ENCODE results near the gene IKBKE.
A peak's percentile ranks its signal among the peaks of the same experiment; 100 is the strongest.

The IKBKE gene

DNA sequence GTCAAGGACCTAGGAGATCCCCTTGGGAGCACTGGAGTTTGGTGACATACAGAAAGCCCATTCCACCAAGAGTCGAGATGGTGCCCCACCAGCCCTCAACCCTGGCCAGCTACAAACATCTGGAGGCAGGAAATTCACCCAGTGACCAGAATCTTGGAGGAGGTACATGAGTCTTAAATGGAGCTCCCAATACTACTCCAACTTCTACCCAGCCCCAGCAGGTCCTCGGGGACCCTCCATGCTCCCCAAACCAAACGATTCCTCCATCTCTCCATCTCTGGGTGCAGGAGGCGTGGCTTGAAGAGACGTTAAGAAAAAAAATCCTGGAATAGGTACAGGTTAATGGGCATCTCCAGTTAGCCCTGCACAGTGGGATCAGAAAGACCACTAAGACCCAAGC lies 31.6 kb downstream of the IKBKE start:
- H3K27ac ChIP-seq, result no peak overlapping the region

DNA sequence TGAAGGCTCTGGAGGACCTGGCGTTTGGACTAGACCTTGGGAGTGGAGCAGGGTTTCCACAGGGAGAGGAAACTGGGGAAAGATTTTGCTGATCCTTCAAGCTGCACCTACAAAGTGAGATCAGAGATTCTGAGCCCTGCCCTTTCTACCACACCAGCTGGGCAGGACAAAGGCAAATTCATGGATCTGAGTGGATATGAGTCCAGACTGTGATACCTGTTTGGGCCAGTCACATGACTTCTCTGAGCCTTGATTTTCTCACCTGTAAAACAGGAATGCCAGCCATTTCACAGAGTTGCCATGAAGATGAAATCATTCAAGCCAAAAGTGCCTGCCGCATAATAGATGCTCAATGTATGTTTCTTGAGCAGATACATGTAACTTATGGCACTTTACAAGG lies 32.1 kb downstream of the IKBKE start:
- H3K27ac ChIP-seq, result no peak overlapping the region
- TF ChIP-seq ZFX (IDR thresholded peaks at IDR 0.05; ENCODE audit: borderline replicate concordance), result no peak
- TF ChIP-seq, protein P1, sequence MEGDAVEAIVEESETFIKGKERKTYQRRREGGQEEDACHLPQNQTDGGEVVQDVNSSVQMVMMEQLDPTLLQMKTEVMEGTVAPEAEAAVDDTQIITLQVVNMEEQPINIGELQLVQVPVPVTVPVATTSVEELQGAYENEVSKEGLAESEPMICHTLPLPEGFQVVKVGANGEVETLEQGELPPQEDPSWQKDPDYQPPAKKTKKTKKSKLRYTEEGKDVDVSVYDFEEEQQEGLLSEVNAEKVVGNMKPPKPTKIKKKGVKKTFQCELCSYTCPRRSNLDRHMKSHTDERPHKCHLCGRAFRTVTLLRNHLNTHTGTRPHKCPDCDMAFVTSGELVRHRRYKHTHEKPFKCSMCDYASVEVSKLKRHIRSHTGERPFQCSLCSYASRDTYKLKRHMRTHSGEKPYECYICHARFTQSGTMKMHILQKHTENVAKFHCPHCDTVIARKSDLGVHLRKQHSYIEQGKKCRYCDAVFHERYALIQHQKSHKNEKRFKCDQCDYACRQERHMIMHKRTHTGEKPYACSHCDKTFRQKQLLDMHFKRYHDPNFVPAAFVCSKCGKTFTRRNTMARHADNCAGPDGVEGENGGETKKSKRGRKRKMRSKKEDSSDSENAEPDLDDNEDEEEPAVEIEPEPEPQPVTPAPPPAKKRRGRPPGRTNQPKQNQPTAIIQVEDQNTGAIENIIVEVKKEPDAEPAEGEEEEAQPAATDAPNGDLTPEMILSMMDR (IDR thresholded peaks at IDR 0.05), result no peak

More for the DNA sequence above, 31.6 kb downstream of the IKBKE start:
- TF ChIP-seq, protein P1 (IDR thresholded peaks at IDR 0.05), result no peak
- TF ChIP-seq ZFX (IDR thresholded peaks at IDR 0.05; ENCODE audit: borderline replicate concordance), result no peak

DNA sequence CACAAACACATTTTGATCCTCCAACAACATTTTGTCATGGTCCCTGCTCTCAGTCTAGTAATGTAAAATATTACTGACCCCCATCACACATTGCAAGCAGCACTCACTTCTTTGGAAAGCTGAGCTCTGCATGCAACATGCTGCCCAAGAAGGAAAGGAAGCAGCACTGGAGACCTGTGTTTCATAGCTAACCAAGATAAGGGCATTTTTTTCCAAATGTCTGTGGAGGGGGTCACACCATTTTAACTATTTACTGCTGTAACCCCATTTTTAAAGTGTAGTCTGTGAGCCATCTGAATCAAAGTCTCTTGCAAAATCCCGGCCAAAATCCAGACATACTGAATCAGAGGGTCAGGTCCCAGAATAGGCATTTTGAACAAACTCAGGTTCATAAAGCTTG lies 32.5 kb downstream of the IKBKE start:
- TF ChIP-seq ZFX (IDR thresholded peaks at IDR 0.05; ENCODE audit: borderline replicate concordance), result no peak
- TF ChIP-seq, protein P1 (IDR thresholded peaks at IDR 0.05), result no peak
- no peak overlapping the region for H3K27ac ChIP-seq

DNA sequence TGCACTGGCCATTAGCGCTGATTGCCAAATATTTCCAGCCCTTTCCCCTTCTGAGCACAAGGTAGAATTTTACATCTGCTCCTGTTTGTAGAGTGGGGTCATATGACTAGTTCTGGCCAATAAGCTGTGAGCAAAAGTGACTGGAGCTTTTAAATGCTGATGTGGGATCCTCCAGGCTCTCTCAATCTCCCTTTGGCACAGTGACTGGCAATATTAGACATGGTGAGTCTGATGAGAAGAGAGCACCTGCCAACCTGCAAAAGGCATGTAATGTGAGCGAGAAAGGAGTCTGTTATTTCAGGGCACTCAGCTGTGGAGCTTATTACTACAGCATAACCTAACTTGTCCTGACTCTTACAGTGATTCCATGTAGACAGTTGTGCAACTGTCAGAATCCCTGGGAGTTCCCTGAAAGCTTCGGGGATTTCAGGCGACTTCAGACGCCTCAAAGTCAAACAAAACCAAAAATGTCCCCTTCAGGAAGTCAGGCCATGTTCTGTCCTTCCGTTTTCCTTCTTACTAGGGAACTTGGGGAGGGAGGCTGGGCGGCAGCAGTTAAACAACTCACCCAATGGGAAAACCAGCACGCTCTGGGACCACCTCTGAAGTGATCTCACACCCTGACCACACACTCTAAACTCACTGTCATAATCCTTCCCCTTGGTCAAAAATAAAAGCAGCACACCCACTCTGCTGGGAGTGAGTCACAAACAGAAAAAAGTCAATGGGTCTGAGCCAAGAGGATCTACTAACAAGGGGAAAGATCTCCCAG lies 33.5 kb downstream of the IKBKE start:
- TF ChIP-seq, protein P1 (IDR thresholded peaks at IDR 0.05), result no peak
- TF ChIP-seq ZFX (IDR thresholded peaks at IDR 0.05; ENCODE audit: borderline replicate concordance), result no peak
- H3K27ac ChIP-seq, result no peak overlapping the region

DNA sequence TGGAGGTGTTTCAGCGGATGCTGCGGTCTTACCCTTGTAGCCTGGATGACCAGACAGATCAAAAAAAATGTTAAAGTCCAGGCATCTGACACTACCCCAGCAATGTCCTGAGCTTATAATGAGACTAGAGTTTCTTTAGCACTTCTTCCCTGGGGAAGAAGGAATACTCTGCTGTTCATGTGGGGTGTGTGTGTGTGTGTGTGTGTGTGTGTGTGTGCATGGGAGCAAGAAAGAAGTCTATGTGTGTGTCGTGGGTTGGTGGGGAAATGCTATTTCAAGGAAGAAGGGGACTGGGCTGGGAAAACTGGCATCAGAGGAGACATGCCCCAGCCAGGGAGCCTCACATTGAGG lies 34.1 kb downstream of the IKBKE start:
- H3K27ac ChIP-seq, result no peak overlapping the region
- TF ChIP-seq, protein P1 (IDR thresholded peaks at IDR 0.05), result no peak
- TF ChIP-seq ZFX (IDR thresholded peaks at IDR 0.05; ENCODE audit: borderline replicate concordance), result no peak

DNA sequence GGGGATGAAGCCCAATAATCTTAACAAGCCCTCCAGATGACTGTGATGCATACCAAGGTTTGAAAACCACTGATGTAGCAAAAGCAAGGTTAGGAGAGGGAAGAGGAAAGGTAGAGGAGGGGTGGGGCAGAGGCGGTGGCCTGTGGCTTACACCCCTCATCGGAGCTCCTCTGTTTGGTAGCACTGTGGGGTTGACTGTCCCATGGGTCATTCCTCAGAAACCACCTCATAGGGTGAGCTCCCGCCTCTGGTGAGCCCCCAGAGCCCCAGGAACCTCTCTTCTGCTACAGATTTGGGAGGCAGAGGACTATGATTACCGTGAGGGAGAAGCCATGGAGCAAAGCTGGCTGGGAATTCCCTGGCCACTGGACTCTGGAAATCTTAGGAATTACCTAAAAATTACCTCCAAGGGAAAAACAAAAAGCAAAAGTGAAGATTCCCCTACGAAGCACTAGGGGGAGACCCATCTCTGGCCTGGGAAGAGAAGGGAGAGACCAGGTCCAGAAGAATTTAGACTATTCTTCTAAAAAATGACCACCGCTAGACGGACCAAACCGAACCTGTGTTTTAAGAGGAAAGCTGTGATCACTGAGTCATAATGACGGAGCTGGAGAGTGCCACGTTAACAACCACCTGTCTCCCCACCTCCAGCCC lies 35.6 kb downstream of the IKBKE start:
- TF ChIP-seq, protein P1 (IDR thresholded peaks at IDR 0.05), result peak; percentile 50
- no peak for TF ChIP-seq ZFX (IDR thresholded peaks at IDR 0.05; ENCODE audit: borderline replicate concordance)
- H3K27ac ChIP-seq, result no peak overlapping the region

Measured in 22Rv1 (cell line).